SK-N-MC (cell line): ENCODE data around the gene ZNF750.

Source experiments
- EZH2 ChIP-seq: fragments of 200-600 bp; sonication (generic); IDR thresholded peaks from one replicate; pipeline ENCODE4 v1.6.1; 2017; ENCODE audit warnings: antibody characterized with exemption
- POLR2AphosphoS5 ChIP-seq: IDR thresholded peaks from 2 replicates; pipeline ENCODE4 v1.6.1; 2012; ENCODE audit warnings: mild to moderate bottlenecking, low read depth, low read length, borderline replicate concordance

DNA sequence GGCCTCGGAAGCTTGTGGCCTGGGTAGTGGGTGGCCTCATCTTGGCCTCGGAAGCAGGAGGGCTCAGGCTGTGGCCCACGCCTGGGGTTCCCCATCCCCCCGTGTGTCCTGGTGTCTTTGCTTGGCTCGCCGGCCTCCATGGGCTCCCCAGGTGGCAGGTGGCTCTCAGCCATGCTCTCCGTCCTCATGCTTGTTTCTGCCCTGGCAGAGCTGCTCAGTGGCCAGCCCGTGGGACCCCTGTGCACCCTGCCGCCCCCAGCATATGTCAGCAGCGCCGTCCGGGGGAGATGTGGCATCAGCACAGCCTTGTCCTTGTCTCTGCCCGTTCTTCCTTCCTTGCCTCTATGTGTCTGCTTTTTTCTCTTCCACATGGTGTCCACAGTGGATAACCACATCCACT is 49.4 kb downstream of the ZNF750 start:
- no peak for TF ChIP-seq POLR2AphosphoS5
- TF ChIP-seq EZH2 = no peak
